GM12891 (cell line): Measurements from ENCODE around the gene MEFV.
"Not testable (repeated sequence)": the region's sequence is repeated elsewhere in the genome, so short reads cannot be mapped to it uniquely, and the experiment has no call there.

Source experiments
- POLR2A ChIP-seq: IDR thresholded peaks from 2 replicates; pipeline ENCODE4 v1.6.1; 2011; ENCODE audit warnings: low read depth, low read length, control low read depth
- POLR2AphosphoS5 ChIP-seq: IDR thresholded peaks from 2 replicates; pipeline ENCODE4 v1.6.1; 2011; ENCODE audit warnings: low read depth, low read length, control low read depth
- POU2F2 ChIP-seq: IDR thresholded peaks from 2 replicates; pipeline ENCODE4 v1.6.1; 2011; ENCODE audit warnings: low read depth, mild to moderate bottlenecking, control low read depth, low read length, moderate library complexity

DNA sequence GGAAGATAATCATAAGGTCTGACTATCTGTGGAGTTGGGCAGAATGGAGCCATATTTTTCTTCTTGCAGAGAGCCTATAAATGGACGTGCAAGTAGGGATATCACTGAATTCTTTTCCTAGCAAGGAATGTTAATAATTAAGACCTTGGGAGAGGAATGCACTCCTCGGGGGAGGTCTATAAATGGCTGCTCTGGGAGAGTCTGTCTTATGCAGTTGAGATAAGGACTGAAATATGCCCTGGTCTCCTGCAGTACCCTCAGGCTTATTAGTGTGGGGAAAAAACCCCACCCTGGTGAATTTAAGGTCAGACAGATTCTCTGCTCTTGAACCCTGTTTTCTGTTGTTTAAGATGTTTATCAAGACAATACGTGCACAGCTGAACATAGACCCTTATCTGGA lies 50.5 kb downstream of the MEFV start:
- TF ChIP-seq POLR2AphosphoS5, POLR2A, POU2F2: not testable (repeated sequence)
